Mammary epithelial cell (primary cell): Measurements from ENCODE around the gene NPAS3.
A peak's percentile ranks its signal among the peaks of the same experiment; 100 is the strongest.

ENCODE experiments used
- EZH2 ChIP-seq: IDR thresholded peaks from 2 replicates; pipeline ENCODE4 v1.6.1; 2012; ENCODE audit warnings: low read length, inconsistent platforms, borderline replicate concordance
- TF ChIP-seq, protein P1 (sequence below), 2 donors: IDR thresholded peaks in 1 of 2; conservative IDR thresholded peaks in 1 of 2; 2 replicates each; pipeline ENCODE4 v1.5.1; 2011 to 2012; ENCODE audit warnings: inconsistent platforms in 2 of 2, low read length in 2 of 2, mild to moderate bottlenecking in 2 of 2, control low read depth in 1 of 2, low read depth in 1 of 2; ENCODE audit not compliant: insufficient read depth in 1 of 2; ENCODE audit errors: extremely low read depth in 1 of 2

DNA sequence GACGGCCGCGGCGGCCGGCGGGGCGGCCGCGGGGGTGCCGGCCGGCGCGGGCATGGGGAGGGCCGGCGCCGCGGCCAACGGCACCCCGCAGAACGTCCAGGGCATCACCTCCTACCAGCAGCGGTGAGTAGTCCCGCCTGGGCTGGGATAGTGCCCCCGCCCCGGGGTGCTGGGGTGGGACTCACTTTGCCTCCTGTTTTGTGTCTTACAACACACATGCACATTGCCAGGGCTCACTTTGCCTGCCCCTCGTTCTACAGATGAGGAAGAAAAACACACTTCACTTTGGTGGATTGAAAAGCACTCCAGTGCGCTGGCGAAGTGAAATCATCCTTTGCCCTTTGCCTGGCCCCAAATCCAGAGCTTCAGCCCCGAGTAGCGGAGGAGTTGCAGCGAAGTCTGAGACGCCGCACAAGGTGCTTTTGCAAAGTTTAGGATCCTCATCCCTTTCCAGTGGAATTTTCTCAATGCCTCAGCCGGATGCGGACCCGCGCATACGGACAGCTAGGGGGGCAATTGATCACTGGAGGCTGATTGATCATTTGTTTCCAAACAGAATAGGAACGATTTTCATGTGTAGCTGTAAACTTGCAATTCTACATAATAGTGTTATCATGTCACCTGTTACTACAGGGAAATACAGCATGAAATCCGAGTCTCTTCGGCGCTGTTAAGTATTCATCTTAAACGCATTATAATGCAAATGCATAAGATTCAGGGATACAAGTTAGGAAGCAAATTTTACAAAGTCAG is 3.6 kb upstream of the NPAS3 start:
- TF ChIP-seq, protein P1, sequence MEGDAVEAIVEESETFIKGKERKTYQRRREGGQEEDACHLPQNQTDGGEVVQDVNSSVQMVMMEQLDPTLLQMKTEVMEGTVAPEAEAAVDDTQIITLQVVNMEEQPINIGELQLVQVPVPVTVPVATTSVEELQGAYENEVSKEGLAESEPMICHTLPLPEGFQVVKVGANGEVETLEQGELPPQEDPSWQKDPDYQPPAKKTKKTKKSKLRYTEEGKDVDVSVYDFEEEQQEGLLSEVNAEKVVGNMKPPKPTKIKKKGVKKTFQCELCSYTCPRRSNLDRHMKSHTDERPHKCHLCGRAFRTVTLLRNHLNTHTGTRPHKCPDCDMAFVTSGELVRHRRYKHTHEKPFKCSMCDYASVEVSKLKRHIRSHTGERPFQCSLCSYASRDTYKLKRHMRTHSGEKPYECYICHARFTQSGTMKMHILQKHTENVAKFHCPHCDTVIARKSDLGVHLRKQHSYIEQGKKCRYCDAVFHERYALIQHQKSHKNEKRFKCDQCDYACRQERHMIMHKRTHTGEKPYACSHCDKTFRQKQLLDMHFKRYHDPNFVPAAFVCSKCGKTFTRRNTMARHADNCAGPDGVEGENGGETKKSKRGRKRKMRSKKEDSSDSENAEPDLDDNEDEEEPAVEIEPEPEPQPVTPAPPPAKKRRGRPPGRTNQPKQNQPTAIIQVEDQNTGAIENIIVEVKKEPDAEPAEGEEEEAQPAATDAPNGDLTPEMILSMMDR (conservative IDR thresholded peaks at IDR 0.05 in 1 of 2, IDR thresholded peaks at IDR 0.05 in 1 of 2; ENCODE audit: extremely low read depth in 1 of 2, insufficient read depth in 1 of 2, low read depth in 1 of 2, low read length in 2 of 2), result no peak
- TF ChIP-seq EZH2, result peak; percentile 100
